ENCODE data around the gene SNPH.

Gene SNPH

GRCh38 chr20:1324598-1325172 is 58.6 kb downstream of the SNPH start:
- DNase-seq (ENCODE audit: low read depth in 3 of 3) = peak in 2 of 3 experiments; percentile 17 to 38

DNA sequence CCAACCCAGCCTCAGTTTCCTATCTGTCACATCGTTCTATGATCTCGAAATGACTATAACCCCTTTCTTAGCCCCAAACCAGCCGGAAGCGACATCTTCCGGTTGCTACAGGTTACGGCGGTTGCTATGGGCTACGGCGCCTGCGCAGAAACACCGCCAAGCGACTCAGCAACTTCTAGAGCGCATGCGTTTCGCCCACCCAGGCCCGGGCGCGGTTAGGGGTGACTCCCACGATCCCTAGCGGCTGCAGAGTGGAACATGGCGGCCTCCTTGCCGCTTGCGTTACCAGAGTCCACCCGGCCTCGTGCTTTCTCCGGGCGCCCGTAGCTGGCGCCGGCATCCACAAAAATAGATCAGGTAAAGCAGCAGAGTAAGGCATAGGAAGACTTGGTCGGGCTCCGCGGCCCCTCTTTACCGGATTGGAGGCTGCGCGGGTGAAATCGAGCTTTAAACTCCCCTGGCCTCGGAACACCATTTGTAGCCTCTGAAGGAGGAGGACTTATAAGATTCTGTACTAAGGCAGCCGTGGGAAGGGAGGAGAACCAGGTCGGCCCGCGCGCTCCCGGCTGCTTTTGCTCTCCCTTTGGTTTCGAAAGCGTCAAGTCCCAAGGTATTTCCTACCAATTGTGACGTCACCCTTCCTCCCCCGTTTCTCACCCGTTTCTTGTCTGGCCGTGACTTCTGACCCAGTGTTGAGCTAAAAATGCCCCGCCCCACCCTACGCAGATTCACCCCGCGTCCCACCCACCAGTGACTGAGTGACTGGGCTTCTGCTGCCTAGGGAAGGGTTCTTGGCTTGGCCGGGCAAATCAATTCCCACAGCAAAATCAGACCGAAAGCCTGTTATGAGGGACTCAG is 59.3 kb downstream of the SNPH start:
- DNase-seq (ENCODE audit: low read depth in 3 of 3) = peak; percentile 98 to 99 (median 99)

- DNase-seq (ENCODE audit: low read depth in 3 of 3) = no peak
Measured at GRCh38 chr20:1326031-1326930, 60.2 kb downstream of the SNPH start.

- DNase-seq (ENCODE audit: low read depth in 3 of 3) = no peak
Measured at GRCh38 chr20:1327241-1327653, 61.2 kb downstream of the SNPH start.

- DNase-seq (ENCODE audit: low read depth in 3 of 3) = no peak
Measured at GRCh38 chr20:1327827-1328679, 62.0 kb downstream of the SNPH start.

DNA sequence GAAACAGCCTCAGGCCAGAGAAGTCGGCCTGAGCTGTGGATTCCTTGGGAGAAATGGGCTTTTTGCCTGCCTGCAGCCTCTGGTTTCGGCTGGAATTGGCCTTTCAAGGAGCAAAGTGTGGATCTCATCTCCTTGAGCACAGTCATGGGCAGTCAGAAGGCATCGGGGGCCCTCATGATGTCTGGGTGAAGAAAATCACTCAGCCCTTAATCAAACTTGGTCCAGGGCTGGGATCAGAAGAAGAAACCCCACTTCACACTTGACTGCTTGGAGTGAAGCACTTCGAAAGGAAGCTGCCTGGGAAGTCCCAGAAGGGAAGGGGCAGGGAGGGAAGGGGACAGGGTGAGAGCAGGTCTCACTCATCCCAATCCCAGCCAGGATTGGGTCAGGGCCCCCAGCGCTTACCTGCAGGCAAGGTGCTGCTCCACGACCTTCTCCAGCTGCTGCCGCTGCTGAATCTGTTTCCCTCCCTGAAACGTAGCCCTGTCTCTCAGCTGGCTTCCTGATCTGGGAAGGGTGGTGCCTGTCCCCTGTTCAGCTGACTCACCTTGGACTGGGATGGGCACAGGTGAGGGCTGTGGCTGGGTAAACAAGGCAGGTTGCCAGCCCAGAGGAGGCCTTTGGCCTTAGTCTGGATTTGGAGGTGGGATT is 62.7 kb downstream of the SNPH start, which contains the start of gene SDCBP2:
Gene SDCBP2 (minus strand): TSS at position 460 of the 651 bp plus-strand sequence. CDS start 8,723 bp downstream, outside the sequence.
- DNase-seq (ENCODE audit: low read depth in 3 of 3) = no peak

- peak in 1 of 3 experiments; percentile 14 for DNase-seq (ENCODE audit: low read depth in 3 of 3)
Measured at GRCh38 chr20:1330075-1330830, 64.2 kb downstream of the SNPH start.

DNA sequence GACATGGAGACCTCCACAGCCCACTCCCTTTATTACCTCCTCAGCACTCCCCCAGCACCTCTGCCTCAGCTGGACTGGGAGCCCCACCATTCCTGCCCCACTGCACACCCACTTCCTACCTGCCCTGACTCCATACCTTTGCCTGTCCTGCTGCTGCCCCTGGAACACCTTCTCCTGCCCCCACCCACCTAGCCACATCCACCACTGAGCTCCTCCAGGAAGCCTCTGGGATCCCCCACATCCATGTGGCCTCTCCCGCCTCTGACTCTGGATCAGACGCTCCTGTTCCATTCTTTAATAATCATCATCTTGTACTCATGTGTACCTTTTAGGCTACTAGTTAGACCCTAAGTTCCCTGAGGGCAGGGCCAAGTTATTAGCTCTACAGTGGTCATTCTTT is 65.0 kb downstream of the SNPH start:
- no peak for DNase-seq (ENCODE audit: low read depth in 3 of 3)

GRCh38 chr20:1331801-1332453 is 65.8 kb downstream of the SNPH start:
- DNase-seq (ENCODE audit: low read depth in 3 of 3) = no peak

DNA sequence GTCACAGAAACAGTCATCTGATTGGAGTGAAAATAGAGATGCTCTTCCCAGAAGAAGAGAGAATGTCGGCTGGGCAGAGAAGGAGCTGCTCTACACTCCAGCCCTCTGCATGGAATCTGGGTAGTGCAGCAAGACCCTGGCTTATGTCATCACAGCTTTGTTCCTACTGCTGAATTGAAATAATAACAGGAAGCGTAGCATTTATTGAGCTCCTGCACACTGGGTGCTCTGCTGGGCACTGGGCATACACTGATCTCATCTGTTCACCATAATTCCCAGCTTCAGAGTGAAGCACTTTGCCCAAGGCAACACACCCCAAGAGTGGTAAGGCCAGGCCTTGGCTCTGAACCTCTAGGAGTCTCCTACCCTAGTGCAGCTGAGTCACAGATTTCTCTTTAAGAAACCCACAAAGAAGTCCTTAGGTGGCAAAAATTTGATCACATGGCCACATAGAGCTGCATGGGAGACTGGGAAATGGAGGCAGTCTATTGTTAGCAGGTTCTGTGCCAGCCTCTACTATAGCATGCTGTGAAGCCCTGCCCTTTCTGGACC is 66.7 kb downstream of the SNPH start:
- DNase-seq (ENCODE audit: low read depth in 3 of 3) = no peak

DNA sequence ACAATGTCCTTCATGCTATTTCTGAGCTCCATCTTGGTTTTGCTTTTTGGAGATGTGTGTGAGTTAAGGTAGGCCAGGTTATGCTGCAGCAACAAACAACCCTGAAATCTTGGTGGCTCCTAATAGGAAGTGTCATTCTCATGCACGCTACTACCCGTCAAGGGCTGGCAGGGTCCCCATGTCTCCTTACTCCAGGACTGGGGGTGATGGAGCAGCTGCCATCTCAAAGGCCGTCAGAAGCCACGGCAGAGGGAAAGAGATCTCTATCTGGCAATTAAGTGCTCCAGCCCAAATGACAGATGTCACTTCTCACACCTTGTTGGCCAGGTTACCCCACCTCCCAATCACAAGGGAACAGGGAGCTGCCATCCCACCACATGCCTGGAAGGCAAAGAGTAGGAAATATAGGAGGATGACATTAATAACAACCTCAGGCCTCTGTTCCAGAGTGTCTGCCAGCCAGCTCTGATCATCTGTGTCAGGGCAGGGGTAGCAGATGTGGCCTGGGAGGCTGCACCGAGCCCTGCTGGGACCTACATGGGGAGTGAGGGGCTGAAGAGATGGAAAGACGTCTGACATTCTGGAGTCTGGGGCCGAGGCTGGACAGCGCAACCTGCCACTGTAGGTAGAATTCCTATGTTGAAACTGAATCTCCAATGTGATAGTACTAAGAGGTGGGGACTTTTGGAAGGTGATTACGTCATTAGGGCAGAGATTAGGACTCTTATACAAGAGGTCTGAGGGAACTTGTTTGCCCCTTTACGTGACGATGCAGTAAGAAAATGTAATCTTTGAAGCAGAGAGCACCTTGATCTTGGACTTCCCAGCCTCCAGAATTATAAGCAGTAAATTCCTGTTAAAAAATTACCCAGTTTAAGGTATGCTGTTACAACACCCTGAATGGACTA is 67.6 kb downstream of the SNPH start:
- no peak for DNase-seq (ENCODE audit: low read depth in 3 of 3)

DNA sequence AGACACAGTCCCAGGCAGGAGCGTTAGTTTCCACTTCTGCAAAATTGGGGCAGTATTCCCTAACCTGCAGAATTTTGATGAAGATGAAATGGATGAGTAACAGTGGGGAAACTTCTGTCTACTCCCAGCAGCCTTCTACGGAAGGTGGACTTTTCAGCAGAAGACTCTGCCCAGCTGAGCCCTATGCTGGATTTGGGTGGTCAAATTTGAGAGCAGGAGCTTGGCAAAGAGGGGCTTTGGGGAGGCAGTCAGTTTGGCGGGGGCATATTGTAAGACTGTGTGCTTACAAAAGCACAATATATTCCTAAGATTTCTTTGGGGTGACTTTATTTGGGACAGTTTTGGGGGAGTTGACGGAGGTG is 68.3 kb downstream of the SNPH start:
- no peak for DNase-seq (ENCODE audit: low read depth in 3 of 3)

GRCh38 chr20:1334761-1335160 is 68.7 kb downstream of the SNPH start:
- no peak for DNase-seq (ENCODE audit: low read depth in 3 of 3)

DNA sequence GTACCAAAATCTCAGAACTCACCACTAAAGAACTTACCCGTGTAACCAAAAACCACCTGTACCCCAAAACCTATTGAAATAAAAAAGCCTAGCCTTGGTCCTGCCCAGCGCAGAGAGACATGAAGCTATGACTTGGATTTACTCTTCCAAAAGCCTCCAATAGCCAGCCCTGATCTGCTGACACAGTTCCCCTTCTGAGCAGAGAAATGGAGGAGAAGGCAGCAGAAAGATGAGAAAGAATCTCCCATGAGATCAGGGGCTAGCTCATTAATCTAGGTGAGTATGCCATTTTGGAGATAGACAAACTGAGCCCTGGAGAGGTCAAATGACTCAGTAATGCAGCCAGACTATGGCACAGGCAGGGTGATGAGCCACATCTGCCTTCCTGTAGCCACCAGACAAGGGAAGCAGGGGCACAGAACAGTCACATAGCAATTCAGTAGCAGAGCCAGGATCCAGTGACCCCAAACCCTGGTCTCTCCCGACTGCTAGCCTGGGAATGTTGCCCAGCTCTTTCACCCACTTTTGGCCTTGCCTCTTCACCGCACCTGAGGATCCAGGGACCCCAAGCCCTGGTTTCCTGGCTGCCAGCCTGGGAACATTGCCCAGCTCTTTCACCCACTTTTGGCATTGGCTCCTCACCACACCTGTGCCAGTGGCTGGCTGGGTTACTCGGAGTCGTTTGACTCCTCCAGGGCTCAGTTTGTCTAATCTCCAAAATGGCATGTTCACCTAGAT is 70.0 kb downstream of the SNPH start:
- no peak for DNase-seq (ENCODE audit: low read depth in 3 of 3)

DNA sequence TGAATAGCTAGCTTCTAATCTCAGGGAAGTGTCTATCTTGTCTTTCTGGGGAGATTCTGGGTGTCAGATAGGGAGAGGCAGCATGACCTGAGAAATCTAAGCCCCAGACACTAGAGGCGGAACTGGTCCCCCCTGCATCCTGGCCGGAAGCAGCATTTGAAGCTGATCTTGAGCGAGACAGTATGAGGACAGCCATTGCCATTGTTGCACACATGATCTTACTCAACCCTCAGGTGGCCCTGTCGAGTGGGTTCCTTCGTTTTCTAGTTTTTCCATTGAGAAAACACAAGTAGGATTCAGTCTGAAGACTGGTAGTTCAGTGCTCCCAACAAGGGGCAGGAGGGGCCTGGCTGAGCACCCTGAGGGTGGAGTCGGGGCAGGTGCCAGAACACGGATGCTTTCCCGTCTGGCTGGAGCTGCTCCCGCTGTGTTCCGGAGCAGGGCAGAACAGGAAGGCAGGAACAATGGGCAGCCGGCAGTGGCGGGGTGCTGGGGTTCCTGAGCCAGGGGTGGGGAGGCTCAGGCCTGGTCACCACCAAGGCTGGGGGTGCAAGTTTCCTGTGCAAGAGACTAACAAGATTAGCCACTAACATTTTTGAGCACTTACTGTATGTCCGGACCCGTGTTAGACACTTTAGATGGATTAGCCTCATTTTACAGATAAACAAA is 70.7 kb downstream of the SNPH start:
- no peak for DNase-seq (ENCODE audit: low read depth in 3 of 3)

GRCh38 chr20:1337441-1337840 is 71.3 kb downstream of the SNPH start:
- DNase-seq (ENCODE audit: low read depth in 3 of 3) = no peak

- no peak for DNase-seq (ENCODE audit: low read depth in 3 of 3)
Measured at GRCh38 chr20:1338096-1338495, 72.0 kb downstream of the SNPH start.
